Neural cell (in vitro differentiated cells): ENCODE data around the gene KRT85. TPM values are rescaled to one million over a fixed set of nuclear protein-coding genes. Genes with fewer than 3 reads are reported as not detected.

Experiments
- H2AFZ ChIP-seq: fragments of 200-600, 300-800 bp; sonication (generic), shearing (Covaris generic); 2 replicates; pipeline ENCODE4 v1.6.0; 2014; ENCODE audit warnings: low read depth, mild to moderate bottlenecking, antibody characterized with exemption, low read length, moderate library complexity
- H3F3A ChIP-seq: fragments of 200-600 bp; shearing (Covaris generic); 2 replicates; pipeline ENCODE4 v1.6.1; 2016; ENCODE audit warnings: mild to moderate bottlenecking, moderate library complexity, mixed read lengths, antibody characterized with exemption, low read length; ENCODE audit not compliant: insufficient read depth, poor library complexity, severe bottlenecking
- H3K27ac ChIP-seq: fragments of 200-600, 300-800 bp; sonication (generic), shearing (Covaris generic); 2 replicates; pipeline ENCODE4 v1.5.1; 2014; ENCODE audit warnings: mild to moderate bottlenecking, low read length, moderate library complexity
- H3K27me3 ChIP-seq: fragments of 300-800, 200-600 bp; sonication (generic), shearing (Covaris generic); 2 replicates; pipeline ENCODE4 v1.6.0; 2014; ENCODE audit warnings: mild to moderate bottlenecking, low read depth, low read length, moderate library complexity; ENCODE audit not compliant: insufficient read depth
- H3K36me3 ChIP-seq: fragments of 300-800, 200-600 bp; sonication (generic), shearing (Covaris generic); 2 replicates; pipeline ENCODE4 v1.5.1; 2014; ENCODE audit warnings: mild to moderate bottlenecking, antibody characterized with exemption, low read length, moderate library complexity; ENCODE audit not compliant: insufficient read depth
- H3K4me2 ChIP-seq: fragments of 300-800, 200-600 bp; sonication (generic), shearing (Covaris generic); 2 replicates; pipeline ENCODE4 v1.6.0; 2014; ENCODE audit warnings: mild to moderate bottlenecking, low read length
- H3K4me3 ChIP-seq: fragments of 300-800, 200-600 bp; sonication (generic), shearing (Covaris generic); 2 replicates; pipeline ENCODE4 v1.5.1; 2014; ENCODE audit warnings: mild to moderate bottlenecking, low read length, moderate library complexity
- H3K79me2 ChIP-seq: fragments of 200-600 bp; shearing (Covaris generic); replicated peaks from 2 replicates; pipeline ENCODE4 v1.6.0; 2014; ENCODE audit warnings: mild to moderate bottlenecking, low read length, moderate library complexity; ENCODE audit not compliant: insufficient read depth
- H3K9ac ChIP-seq: fragments of 300-800, 200-600 bp; sonication (generic), shearing (Covaris generic); 2 replicates; pipeline ENCODE4 v1.6.1; 2016; ENCODE audit warnings: mild to moderate bottlenecking, low read length, mixed read lengths
- H3K9me2 ChIP-seq: fragments of 200-600 bp; shearing (Covaris generic); 2 replicates; pipeline ENCODE4 v1.6.1; 2016; ENCODE audit warnings: mild to moderate bottlenecking, low read length, mixed read lengths; ENCODE audit not compliant: insufficient read depth
- H3K9me3 ChIP-seq: fragments of 200-600, 300-800 bp; sonication (generic), shearing (Covaris generic); 2 replicates; pipeline ENCODE4 v1.6.1; 2016; ENCODE audit warnings: mild to moderate bottlenecking, mixed run types, low read length, moderate library complexity, mixed read lengths
- H4K20me1 ChIP-seq: fragments of 200-600 bp; shearing (Covaris generic); 2 replicates; pipeline ENCODE4 v1.6.1; 2016; ENCODE audit warnings: mild to moderate bottlenecking, mixed run types; ENCODE audit not compliant: insufficient read depth
- EP300 ChIP-seq: fragments of 450-650 bp; conservative IDR thresholded peaks from 2 replicates; pipeline ENCODE4 v1.6.1; 2014; ENCODE audit warnings: antibody characterized with exemption, mild to moderate bottlenecking, moderate library complexity; ENCODE audit not compliant: poor library complexity, severe bottlenecking
- EZH2 ChIP-seq: fragments of 200-600, 300-800 bp; shearing (Covaris generic), sonication (generic); IDR thresholded peaks from 2 replicates; pipeline ENCODE4 v1.6.1; 2014; ENCODE audit warnings: antibody characterized with exemption, low read length, borderline replicate concordance, mild to moderate bottlenecking; ENCODE audit not compliant: insufficient read depth, poor library complexity, severe bottlenecking
- MXI1 ChIP-seq: fragments of 450-650 bp; conservative IDR thresholded peaks from 2 replicates; pipeline ENCODE4 v1.6.1; 2014; ENCODE audit warnings: antibody characterized with exemption, mild to moderate bottlenecking; ENCODE audit not compliant: poor library complexity, severe bottlenecking
- POLR2AphosphoS5 ChIP-seq: IDR thresholded peaks from 2 replicates; pipeline ENCODE4 v1.6.1; 2012
- RAD21 ChIP-seq: fragments of 450-650 bp; conservative IDR thresholded peaks from 2 replicates; pipeline ENCODE4 v1.6.1; 2014; ENCODE audit warnings: antibody characterized with exemption, mild to moderate bottlenecking, moderate library complexity
- REST ChIP-seq: IDR thresholded peaks from 2 replicates; pipeline ENCODE4 v1.6.1; 2012; ENCODE audit warnings: borderline replicate concordance
- SMC3 ChIP-seq: fragments of 450-650 bp; conservative IDR thresholded peaks from 2 replicates; pipeline ENCODE4 v1.6.1; 2014; ENCODE audit warnings: antibody characterized with exemption, mild to moderate bottlenecking, moderate library complexity; ENCODE audit not compliant: poor library complexity
- TAF1 ChIP-seq: IDR thresholded peaks from 2 replicates; pipeline ENCODE4 v1.6.1; 2012; ENCODE audit warnings: low read depth
- polyA plus RNA-seq: library from polyadenylated mRNA; depleted of rRNA; stranded (reverse); fragments of >200 nt; gene quantifications from 2 replicates; pipeline ENCODE4 v1.2.3, GENCODE V29; 2014
- TF ChIP-seq, protein P1 (sequence below): fragments of 450-650 bp; IDR thresholded peaks from 2 replicates; pipeline ENCODE4 v1.5.1; 2014; ENCODE audit warnings: antibody characterized with exemption, mild to moderate bottlenecking, moderate library complexity; ENCODE audit not compliant: poor library complexity, severe bottlenecking

The KRT85 gene
- polyA plus RNA-seq, 1 donor from 2014 or later, result not detected

GRCh38 chr12:52313926-52314325 lies 53.4 kb downstream of the KRT85 start:
- Histone ChIP-seq H3F3A (no peaks in the 10 kb centered on the region), H4K20me1 (no peaks in the 10 kb centered on the region), H3K27me3 (peaks cover 13% of the 10 kb centered on the region), H3K9me2 (no peaks in the 10 kb centered on the region), H3K36me3 (no peaks in the 10 kb centered on the region), H3K79me2 (no peaks in the 10 kb centered on the region), H3K9ac (no peak overlapping the region), H3K4me3 (no peak overlapping the region), H3K27ac (no peak overlapping the region), H2AFZ (no peak overlapping the region), H3K9me3 (no peaks in the 10 kb centered on the region), H3K4me2 (no peak overlapping the region)
- TF ChIP-seq POLR2AphosphoS5 (no peak), RAD21 (no peak), EZH2 (no peak), TAF1 (no peak), MXI1 (no peak), SMC3 (no peak), EP300 (no peak), REST (no peak)
- TF ChIP-seq, protein P1, sequence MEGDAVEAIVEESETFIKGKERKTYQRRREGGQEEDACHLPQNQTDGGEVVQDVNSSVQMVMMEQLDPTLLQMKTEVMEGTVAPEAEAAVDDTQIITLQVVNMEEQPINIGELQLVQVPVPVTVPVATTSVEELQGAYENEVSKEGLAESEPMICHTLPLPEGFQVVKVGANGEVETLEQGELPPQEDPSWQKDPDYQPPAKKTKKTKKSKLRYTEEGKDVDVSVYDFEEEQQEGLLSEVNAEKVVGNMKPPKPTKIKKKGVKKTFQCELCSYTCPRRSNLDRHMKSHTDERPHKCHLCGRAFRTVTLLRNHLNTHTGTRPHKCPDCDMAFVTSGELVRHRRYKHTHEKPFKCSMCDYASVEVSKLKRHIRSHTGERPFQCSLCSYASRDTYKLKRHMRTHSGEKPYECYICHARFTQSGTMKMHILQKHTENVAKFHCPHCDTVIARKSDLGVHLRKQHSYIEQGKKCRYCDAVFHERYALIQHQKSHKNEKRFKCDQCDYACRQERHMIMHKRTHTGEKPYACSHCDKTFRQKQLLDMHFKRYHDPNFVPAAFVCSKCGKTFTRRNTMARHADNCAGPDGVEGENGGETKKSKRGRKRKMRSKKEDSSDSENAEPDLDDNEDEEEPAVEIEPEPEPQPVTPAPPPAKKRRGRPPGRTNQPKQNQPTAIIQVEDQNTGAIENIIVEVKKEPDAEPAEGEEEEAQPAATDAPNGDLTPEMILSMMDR, result no peak

- H3K9me3 ChIP-seq, result no peaks in the 10 kb centered on the region
- no peak overlapping the region for H3K27ac ChIP-seq
- H3K9me2 ChIP-seq, result no peaks in the 10 kb centered on the region
- no peaks in the 10 kb centered on the region for H3F3A ChIP-seq
- H3K9ac ChIP-seq, result no peak overlapping the region
- H3K36me3 ChIP-seq, result no peaks in the 10 kb centered on the region
- H3K79me2 ChIP-seq, result no peaks in the 10 kb centered on the region
- no peak overlapping the region for H2AFZ ChIP-seq
- H3K4me2 ChIP-seq, result no peak overlapping the region
- TF ChIP-seq EP300 (no peak), MXI1 (no peak), SMC3 (no peak), POLR2AphosphoS5 (no peak), RAD21 (no peak), TAF1 (no peak), EZH2 (no peak), REST (no peak)
- TF ChIP-seq, protein P1, result no peak
- H3K4me3 ChIP-seq, result no peak overlapping the region
- peaks cover 17% of the 10 kb centered on the region for H3K27me3 ChIP-seq
- H4K20me1 ChIP-seq, result no peaks in the 10 kb centered on the region
These were observed 53.8 kb downstream of the KRT85 start for GRCh38 chr12:52313461-52313860.
